Ovary (tissue), 3 donors: ENCODE results near the gene LIMS2.

Source experiments
- EP300 ChIP-seq: sonication (generic); formaldehyde crosslinking; IDR thresholded peaks from one replicate; pipeline ENCODE4 v1.6.1; 2017; ENCODE audit warnings: antibody characterized with exemption
- POLR2A ChIP-seq: fragments of 450-650 bp; IDR thresholded peaks from one replicate; pipeline ENCODE4 v1.6.1; 2017; ENCODE audit warnings: antibody characterized with exemption, mild to moderate bottlenecking, moderate library complexity
- TF ChIP-seq, protein P1 (sequence below), 3 donors: fragments of 450-650 bp in 2 of 3; fragments of 200-600 bp in 1 of 3; IDR thresholded peaks; one replicate each; pipeline versions ENCODE4 v1.5.1 to v1.8.0; 2016 to 2022; ENCODE audit warnings: antibody characterized with exemption in 3 of 3, mild to moderate bottlenecking in 1 of 3
- donor health status: DM: no; HTN: no; CAD: no.

DNA sequence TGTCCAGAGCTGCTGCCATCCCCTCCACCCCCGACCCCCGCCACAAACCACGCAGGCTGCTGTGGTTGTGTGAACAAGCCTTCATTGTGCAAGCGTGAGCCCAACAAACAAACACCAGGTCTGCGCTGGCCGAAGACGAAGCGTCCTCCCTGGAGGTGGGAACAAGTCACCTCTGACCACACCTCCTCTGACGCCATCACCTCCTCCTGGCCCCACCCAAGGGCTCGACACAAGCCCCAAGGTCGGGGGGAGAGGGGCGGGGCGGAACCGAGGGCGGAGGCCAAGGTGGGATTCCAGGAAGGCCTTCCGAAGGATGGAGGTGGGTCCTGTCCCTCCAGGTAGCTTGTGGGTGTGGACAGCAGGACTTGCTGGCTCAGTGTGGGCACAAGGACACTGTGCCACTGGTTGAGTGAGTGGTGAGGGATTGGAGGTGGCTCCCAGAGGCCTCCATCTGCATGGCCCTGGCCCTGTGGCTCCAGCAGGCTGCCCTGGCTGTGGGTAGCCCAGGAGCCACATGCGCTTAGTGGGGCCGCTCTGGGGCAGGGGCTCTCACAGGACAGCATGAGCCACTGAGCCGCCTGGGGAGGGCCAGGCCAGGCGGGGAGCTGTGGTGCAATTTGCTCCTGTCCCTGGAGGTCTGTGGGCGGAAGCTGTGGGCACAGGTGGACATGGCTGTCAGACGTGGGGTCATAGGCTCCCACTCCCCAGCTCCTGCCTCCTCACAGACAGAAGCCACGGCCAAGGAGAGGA lies 36.8 kb downstream of the LIMS2 start:
- TF ChIP-seq, protein P1, sequence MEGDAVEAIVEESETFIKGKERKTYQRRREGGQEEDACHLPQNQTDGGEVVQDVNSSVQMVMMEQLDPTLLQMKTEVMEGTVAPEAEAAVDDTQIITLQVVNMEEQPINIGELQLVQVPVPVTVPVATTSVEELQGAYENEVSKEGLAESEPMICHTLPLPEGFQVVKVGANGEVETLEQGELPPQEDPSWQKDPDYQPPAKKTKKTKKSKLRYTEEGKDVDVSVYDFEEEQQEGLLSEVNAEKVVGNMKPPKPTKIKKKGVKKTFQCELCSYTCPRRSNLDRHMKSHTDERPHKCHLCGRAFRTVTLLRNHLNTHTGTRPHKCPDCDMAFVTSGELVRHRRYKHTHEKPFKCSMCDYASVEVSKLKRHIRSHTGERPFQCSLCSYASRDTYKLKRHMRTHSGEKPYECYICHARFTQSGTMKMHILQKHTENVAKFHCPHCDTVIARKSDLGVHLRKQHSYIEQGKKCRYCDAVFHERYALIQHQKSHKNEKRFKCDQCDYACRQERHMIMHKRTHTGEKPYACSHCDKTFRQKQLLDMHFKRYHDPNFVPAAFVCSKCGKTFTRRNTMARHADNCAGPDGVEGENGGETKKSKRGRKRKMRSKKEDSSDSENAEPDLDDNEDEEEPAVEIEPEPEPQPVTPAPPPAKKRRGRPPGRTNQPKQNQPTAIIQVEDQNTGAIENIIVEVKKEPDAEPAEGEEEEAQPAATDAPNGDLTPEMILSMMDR (IDR thresholded peaks at IDR 0.05): no peak
- TF ChIP-seq EP300 (no peak), POLR2A (no peak)
